GM21515 (cell line): ENCODE measurements around the gene RAB15.

Experiments used
- ATAC-seq: cut with Tn5 transposase; IDR thresholded peaks from one replicate; pipeline ENCODE4 v1.9.1; 2021; ENCODE audit not compliant: unreplicated experiment

The RAB15 gene

DNA sequence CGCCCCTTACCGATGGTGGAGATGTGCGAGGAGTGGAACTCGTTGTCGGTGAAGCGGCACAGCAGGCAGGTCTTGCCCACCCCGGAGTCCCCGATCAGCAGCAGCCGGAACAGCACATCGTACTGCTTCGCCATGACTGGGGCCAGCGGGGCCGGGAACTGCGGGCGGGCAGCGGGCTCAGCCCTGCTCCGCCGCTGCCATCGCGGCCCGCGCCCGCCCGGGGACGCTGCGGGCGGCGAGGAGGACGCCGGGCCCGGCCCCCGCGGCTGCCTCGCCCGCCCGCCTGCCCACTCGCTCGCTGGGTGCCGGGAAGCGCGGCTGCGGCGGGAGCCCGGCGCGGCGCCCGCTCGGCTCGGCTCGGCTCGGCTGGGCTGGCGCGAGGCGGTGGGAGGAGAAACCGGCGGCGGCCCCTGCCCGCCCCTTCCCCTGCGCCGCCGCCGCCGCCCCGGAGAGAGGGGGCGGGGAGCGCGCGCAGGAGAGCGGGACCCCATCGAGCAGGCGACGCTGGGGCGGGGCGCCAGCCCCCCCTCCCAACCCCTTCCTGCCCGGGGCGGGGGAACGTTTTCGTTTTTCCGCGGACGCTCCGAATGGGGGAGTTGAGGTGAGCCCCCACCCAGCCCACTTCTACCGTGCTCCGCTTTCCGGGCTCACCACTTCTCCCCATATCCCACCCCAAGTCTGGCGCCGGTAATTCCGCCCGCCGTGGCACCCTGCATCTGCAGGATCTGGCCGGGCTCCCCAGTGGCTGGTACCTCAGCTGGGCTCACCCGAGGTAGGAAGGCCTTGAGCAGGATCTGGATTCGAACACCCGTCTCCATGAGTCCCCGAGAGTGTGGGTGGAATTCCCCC lies at the start of gene RAB15:
Gene RAB15 (minus strand): TSS at position 394 of the 849 bp plus-strand sequence. CDS start 260 bp downstream, at position 134.
- ATAC-seq: no peak

DNA sequence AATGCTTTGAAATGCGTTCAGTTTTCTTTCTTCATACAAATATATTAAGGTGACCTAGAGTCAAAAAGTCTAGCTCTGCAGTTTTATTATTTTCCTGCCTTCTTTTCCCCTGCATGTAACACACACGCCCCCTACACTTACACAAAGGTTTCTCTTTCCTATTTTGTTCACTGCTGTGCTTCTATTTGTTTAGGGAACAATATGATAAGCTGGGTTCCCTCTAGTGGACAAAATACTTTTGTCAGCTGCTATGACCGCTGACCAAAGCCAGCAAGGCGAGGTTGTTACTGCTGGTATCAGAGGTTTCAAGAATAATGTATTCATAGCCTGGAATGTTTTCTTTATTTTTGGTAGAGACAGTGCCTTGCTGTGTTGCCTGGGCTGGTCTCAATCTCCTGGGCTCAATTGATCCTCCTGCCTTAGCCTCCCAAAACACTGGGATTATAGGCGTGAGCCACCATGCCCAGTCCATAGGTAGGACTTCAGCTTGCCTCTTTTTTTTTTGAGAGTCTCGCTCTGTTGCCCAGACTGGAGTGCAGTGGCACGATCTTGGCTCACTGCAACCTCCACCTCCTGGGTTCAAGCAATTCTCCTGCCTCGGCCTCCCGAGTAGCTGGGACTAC lies 47.9 kb upstream of the RAB15 start:
- no peak for ATAC-seq

DNA sequence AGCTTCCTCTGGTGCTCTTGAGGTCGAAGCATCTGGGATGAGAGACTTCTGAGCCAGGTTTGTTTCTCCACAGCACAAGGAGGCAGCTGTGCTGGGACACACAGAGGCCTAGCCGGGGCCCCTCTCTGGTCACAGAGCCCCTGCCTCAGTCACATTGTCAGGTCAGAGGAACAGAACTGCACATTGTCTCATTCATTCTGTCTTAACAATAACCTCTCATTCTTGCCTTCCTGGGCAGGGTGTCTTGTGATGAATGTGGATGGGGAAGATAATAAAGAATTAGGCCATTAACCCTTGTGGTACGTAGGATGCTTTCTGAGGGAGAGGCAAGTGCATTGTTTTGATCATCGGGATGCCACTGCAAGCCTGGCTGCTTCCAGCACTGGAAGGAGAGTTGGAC lies 44.3 kb upstream of the RAB15 start:
- no peak for ATAC-seq

DNA sequence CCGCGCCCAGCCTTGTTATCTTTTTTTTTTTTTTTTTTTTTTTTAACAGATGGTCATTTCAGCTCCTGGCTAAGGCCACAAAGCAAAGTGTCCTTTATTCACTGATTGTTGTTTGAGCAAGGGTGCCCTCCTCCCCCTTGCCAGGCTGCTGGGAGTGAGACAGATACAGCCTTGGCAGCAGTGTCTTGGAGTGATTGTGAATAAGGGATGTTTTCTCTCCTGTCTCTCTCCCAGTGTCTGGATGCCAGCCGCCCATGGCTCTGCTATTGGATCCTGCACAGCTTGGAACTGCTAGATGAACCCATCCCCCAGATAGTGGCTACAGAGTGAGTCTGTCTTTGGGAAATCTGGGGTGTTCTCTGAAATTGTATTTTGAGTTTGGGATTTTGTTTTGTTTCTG lies 43.3 kb upstream of the RAB15 start:
- no peak for ATAC-seq

DNA sequence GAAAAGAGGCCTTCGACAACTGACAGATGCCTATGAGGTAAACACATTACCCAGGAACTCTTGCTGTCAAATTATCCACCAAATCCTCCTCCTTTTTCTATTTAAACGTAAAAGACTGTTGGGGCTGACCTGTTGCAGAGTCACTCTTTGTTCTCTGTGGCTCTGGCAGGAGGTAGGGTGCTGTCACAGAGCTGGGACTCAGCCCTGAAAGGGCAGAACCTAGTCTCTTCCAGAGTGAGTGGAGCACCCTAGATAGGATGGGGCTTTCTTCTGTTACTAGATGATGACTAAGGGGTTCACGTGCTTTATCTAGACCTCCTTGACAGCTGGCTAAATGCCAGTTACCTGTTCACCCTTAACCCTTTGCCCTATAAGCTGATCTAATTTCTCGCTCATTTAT lies 40.2 kb upstream of the RAB15 start:
- no peak for ATAC-seq

DNA sequence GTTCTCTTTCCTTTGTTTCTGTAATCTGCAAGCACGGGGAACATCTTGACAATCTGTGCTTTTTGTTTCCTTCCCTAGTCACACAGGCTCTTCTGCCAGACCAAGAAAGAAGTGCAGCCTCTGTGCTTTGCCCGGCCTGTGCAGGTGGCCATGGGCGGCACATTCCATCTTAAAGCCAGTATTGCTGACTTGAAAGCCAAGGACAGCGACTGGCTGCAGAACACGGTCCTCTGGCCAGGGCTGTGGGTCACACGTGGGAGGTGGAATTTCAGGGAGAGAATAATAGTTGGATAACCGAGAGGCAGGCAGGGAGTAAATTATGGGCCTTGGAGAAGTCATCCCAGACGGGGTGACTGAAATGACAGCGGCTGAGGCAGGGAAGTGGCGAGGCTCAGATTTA lies 39.4 kb upstream of the RAB15 start:
- no peak for ATAC-seq

DNA sequence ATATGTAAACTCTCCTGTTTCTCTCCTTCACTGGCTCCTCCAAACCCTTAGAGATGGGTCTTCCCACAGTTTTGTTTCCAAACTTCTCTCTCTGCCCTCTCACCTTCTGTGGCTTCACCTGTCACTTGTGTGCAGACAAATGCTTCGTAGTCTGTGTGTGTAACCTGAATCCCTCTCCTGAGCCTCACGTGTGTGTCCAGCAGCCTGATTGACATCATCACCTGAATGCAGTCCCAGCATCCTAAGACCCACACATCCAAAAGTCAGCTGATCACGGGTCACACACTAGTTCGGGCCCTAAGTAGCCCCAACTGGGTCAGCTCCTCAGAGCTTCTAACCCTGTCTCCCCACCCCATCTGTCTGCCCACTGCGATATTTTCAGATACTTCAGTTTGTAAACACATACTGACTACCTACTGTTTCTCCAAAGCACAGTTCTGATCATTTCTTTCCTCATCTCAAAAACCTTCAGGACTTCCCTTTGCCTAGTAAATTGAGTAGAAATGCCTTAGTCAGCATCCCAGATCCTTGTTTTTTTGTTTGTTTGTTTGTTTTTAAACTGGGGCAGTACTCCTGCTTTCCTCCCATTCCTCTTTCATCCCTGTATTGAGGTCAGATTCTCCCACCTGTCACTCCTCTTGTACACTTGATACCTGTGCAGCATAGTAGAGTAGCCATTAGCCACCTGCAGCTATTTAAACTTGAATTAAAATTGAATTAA lies 38.2 kb upstream of the RAB15 start:
- ATAC-seq: no peak

DNA sequence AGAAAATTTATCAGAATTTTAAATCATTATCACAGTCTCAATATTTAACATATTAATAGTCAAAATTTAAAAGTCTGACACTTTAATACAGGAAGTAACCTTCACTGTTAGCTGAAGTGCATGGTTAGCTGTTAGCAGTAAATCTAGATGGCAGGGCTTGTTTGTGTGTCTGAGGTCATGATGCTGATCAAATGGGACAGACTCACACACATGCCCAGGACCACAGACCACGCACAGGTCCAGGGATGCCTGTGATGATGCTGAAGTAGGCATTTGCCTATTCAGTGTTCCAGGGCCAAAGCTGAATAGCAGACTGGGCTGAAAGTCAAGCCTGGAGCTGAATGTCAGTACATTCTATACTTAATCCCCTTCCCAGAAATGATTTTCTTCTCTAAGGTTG lies 35.1 kb upstream of the RAB15 start:
- ATAC-seq: no peak

DNA sequence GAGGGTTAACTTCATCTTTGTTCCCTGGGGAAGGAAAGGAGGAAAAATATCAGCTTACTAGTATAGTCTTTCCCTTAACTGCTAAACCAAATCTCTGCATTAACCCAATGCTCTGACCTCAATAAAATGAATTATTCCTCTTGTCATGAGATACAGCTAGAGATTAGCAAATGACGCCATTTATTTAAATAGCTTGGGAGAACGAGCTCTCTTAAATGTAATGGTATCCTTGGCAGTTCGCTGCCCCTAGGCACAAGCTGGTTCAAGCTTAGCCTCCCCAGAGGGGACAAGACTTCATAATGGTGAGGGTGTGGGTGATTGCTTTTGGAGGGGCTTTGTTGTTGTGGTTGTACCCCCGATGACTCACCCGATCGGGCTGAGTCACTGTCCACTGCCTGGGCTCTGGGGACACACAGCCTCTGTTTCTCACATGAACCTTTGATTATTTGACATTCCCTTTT lies 34.2 kb upstream of the RAB15 start:
- ATAC-seq: no peak

DNA sequence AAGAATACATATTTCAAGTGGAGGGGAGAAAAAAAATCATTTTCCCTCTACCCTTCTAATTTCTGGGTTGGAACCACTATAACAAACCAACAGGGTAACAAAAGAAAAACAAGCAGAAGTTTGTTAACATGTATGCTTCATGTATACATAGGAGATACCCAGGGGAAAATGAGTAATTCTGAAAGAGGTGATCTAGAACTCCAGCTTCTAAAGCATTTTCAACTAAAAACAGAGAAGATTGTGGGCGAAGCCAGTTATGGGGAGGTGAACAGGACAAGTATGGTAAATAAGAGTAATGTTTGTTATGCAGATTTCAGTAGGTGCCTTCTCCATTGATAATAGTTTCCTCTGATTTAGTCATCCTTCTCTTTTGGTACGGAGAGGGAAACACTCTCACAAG lies 31.3 kb upstream of the RAB15 start:
- no peak for ATAC-seq

DNA sequence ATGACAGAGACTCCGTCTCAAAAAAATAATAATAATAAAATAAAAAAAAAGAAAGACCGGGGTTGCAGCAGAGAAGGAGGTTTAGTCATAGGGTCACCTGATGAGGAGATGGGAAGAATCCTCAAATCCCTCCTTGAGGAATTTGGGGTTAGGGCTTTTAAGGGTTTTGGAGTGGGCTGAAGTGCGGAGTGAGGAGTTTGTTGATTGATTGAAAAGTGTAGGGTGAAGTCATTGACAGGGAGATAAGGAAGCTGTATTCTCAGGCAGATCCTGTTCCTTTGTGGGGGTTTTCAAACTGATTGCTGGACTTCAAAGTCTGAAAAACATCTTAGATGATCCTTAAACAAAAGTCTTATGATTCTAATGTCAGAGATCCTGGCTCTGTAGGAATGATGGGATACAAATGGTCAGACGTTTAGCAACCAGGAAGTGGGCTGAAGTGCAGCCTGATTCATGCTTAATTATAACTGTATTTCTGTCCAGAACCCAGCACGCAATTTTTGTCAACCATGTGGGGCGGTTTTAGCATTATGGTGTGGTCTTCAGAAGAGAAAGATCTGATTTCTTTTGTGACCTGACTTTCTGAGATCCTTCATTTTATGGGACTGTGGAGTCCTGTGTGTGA lies 30.6 kb upstream of the RAB15 start:
- no peak for ATAC-seq

DNA sequence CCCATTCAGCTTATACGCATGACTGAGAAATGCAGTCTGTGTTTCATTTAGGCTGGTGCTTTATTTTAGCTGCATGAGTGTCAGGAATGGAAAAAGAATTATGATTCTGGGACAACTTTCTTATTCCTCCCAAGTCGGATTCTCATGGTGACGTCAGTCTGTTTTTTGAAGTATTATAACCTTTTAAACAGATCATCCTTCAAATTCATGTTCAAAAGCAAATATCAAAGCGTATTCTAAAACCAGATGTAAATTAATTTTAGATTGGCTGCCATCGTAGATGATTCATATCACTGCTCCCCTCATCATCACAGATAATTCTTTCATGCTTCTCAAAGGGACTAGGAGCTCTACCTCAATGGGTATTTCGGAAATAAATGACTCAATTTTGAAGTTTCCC lies 29.6 kb upstream of the RAB15 start:
- no peak for ATAC-seq

DNA sequence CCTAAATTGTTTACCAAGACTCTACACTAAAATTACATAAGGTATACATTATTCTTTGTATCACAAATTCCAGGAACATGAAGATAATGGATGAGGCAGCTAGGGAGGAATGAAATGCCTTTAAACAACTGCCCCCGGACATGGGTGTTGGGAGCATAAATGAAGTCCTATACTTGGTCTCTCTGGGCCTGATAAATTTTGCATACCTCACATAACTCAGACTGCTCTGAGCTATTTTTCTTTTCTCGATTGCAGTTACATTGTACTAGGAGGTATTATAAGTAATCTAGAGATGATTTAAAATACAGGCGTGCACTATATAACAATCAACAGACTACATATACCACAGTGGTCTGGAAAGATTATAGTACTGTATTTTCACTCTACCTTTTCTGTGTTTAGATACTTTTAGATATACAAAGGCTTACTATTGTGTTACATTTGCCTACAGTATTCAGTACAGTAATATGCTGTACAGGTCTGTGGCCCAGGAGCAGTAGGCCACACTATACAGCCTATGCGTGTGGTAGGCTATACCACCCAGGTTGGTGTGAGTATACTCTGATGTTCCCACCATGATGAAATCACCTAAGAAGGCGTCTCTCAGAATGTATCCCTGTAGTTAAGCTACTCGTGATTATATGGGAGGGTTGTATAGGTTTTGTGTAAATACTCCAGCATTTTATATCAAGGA lies 28.9 kb upstream of the RAB15 start:
- no peak for ATAC-seq

DNA sequence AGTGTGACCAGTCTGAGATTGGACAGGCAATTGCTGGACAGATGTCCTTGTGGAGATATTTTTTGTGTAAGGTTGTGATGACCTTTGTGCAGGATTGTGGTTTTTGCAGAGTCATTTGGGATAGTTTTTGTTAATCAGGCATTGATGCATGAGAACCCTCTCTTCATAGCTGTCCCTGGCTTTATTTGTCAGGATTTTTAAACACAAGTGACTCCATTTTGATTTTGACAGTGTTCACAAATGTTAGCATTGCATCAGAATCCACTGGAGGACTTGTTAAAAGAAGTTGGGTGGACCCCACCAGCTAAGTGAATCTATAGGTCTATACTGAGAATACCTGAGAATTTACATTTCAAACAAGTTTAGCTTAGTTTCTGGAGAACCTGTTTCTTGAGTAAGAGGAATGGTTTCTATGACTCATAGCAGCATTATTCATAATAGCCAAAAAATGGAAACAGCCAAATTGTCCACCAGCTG lies 26.4 kb upstream of the RAB15 start:
- no peak for ATAC-seq

DNA sequence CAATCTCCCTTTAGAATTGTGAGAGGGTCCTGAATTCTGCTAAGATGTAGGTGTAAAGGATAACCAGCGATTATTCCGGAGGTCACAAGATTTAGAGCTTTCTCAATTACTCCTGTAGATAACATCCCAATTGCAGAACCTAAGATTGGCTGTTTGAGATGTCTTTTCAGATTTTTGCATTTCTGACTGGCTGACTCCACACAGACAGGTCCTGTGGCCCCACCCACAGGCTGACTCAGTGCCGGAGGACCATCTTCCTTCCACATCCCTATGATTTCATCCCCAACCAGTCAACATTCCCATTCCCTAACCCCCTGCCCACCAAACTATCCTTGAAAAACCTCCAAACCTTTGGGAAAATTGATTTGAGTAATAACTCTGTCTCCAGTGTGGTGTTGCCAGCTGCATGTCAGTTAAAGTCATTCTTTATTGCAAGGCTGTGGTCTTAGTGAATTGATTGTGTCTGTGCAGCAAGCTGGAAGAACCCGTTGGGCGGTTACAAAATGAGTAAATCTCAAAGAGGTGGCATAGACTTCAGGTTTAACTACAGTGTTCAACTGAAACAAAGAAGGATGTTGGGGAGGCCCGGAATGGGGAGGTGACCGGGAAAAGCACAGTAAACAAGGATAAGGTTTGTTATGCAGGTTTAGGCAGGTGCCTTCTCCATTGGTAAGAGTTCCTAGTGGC lies 25.1 kb upstream of the RAB15 start:
- peak; percentile 61 for ATAC-seq

DNA sequence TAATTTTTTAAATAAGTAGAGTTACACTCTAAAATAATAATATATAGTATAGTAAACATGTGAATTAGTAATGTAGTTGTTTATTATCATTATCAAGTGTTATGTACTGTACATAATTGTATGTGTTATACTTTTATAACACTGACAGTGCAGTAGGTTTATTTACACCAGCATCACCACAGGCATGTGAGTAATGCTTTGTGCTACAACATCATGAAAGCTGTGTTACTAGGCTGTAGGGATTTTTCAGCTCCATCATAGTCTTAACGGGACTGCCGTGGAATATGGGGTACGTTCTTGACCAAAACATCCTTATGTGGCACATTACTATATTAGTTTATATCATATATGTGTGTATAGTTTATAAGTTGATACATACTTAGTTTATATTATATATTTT lies 23.2 kb upstream of the RAB15 start:
- no peak for ATAC-seq

DNA sequence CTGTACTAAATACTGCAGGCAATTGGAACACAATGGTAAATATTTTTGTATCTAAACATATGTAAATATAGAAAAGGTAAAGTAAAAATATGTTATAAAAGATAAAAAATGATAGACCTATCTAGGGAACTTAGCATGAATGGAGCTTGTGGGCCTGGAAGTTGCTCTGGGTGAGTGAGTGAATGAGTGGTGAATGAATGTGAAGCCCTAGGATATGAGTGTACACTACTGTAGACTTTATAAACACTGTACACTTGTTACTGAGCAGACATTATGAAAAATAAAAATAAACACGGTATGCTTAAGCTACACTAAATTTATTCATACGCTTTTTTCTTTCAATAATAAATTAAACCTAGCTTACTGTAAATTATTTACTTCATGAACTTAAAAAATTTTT lies 22.4 kb upstream of the RAB15 start:
- no peak for ATAC-seq

DNA sequence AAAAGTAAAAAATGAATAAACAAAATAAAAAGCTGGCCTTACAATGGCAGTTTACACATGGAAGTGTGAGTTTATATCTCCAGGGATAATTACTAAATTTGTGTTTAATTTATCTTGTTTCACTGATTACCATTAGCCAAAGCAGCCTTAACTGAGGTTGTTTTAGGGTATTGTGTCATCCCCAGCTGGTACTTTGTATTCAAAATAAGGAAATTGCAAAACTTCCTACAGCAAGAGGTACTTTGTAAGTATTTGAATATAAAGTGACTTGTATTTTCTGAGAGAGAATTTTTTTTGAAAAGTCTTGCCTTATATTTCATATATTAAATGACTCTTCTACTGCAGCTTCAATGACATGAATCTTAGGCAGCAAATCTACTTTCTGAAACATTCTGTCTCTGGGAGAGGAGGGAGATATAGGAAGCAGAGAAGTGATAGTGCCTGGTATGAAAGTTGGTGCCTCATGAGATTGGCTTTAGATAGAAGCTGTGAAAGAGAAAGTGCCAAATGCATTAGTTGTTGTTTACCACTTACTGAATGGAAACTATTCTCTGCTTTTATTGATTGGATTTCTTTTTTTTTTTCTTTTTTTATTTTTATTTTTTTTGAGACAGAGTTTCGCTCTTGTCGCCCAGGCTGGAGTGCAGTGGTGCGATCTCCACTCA lies 21.3 kb upstream of the RAB15 start:
- ATAC-seq: no peak

DNA sequence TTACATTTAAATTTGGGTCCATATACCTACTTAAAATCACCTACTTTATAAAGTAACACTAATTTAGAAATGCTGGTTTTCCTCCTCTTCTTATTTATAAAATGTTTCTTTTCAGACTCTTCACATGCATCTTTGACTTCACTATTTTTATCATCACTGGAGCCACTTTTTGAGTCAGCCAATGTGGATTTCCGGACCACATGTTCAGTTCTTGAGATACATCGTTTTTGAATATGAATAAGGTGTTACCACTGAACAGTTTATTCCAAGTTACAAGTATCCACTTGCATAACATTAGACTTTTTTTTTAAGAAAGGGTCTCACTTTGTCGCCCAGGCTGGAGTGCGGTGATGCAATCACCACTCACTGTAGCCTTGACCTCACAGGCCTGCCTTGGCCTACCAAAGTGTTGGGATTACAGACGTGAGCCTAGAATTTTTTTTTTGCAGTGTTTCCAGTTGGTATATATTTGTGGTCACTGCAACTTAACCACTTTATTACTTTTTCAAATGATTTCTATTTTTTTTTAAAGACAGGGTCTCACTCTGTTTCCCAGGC lies 20.3 kb upstream of the RAB15 start:
- no peak for ATAC-seq
